HG02973 (cell line): ENCODE measurements around the gene CELF2.
"Not testable (repeated sequence)": the region's sequence is repeated elsewhere in the genome, so short reads cannot be mapped to it uniquely, and the experiment has no call there.

Source experiments
- ATAC-seq: cut with Tn5 transposase; IDR thresholded peaks from one replicate; pipeline ENCODE4 v1.9.1; 2021; ENCODE audit warnings: moderate library complexity; ENCODE audit not compliant: unreplicated experiment

CELF2 gene

DNA sequence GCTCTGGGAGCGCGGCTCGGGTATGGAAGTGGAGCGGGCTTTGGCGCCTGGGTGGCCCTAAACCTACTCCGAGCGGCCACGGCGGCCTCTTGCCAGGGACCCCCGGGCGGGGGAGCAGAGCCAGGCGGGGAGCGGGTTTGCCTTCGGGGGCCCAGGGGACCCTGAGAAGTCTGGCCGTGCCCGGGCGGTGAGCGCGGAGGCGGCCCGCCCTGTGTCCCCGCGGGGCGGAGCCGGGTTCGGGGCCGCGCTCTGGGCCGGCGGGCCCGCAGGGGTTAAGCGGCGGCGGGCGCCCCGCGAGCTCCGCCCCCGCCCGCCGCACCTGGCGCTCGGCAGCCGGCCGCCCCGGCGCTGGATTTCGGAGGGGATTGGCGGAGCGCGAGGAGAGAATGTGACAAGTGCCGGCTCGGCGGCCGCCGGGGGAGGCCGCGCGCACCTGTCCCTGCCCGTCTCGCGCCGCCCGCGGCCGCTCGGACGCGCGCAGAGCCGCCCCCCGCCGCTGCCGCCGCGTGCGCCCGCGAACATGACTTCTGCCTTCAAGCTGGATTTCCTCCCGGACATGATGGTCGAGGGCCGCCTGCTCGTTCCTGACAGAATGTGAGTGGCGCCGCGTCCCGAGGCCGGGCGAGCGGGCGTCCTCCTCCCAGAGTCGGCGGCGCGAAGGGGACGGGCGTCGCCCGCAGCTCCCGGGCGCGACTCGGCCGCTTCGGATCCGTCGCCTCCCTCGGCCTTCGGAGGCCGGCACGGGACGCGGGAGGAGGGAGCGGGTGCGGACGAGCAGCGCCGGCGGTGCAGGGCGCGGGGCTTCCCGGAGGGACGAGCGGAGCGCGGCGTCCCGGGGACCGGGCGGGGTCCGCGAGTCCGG, at the start of gene CELF2:
TSS of gene CELF2 (plus strand) at position 303 of the 862 bp plus-strand sequence. CDS start at position 521, 218 bp downstream.
- peak; percentile 69 for ATAC-seq

DNA sequence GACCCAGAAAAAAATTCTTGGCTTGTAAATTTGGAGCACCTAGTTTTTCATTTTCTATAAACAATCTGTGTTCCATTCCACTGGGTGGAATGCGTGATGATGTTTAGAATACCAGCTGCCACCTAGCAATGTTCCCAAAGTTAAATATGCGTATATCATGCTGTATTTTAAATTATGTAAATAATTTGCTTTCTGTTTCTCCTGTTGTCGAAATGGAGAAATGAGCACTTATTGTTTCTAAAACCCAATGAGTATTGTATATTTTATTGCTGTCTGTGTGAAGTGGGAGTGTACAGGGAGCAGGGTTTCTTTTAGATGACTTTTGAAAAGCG, 49.4 kb upstream of the CELF2 start:
- ATAC-seq = no peak

DNA sequence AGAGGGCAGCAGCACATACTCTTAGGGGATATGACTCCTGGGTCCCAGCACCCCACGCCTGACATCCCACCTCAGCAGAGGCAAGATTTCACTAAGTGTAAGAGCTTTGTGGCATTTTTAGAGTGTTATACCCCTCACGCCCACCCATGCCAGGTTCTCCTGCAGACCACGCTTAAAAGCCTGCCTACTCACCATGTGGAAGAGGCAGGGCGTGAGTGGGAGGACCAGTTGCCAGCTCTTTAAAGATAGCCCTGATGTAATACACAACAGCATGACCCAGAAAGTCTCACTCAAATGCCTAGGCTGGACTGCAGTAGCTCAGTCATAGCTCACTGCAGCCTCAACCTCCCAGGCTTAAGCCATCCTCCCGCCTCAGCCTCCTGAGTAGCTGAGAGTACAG, 44.4 kb upstream of the CELF2 start:
- ATAC-seq = no peak

- ATAC-seq = no peak
Measured at GRCh38 chr10:10975647-10976046, 42.0 kb upstream of the CELF2 start.

- no peak for ATAC-seq
Measured at GRCh38 chr10:10976652-10977051, 41.0 kb upstream of the CELF2 start.

- ATAC-seq = no peak
Measured at GRCh38 chr10:10977226-10977956, 40.3 kb upstream of the CELF2 start.

- no peak for ATAC-seq
Measured at GRCh38 chr10:10977978-10978377, 39.7 kb upstream of the CELF2 start.

DNA sequence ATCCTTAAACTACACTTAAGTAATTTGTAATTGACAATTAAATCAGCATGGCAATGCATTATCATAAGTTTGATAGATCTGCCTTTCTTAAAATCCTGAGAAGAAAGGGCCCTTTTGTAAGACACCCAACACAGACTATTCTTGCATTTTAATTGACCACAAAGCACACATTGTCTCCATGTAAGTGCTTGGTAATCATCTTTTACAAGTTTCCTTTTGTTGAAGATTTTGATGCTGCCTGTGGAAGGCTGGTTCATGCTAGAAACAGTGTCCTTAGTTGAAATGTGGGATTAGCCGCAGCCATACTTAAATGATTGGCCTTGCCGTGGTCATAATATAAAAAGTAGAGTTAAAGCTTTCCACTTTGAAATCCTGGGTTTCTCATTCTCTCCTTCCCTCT, 32.3 kb upstream of the CELF2 start:
- ATAC-seq = no peak

DNA sequence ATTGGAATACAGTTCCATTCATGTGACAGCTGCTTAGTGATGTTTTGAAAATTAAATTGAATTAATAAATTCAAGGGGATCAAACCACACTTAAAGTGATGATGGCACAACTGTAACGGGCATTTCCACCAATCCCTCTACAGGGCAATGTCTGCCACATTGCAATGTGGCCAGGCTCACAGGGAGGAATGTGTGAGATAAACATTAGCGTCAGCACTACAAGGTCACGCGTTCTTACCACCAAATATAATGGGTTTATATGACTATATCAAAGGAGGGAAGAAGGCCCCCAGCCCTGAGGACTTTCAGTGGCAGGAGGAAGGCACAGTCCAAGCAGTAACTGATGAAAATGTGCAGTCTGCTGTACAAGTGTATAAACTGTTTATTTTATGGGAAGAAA, 31.1 kb upstream of the CELF2 start:
- ATAC-seq = no peak

DNA sequence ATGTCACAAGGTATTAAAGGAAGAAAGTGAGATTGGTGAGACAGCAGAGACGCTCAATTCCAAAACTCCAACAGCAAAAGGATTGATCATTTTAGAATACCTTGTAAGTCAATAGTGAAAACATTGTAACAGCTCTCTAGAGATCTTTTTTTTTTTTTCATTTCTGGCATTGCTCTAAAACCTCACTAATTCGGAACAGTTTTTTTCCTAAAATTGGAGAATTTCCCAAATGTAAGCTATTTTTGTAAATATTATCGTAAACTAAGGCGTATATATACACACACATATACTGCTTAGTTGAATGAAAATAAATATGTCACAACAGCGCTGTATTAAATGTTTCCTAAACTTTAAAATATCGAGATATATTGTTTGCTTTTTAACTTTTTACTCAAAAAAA, 30.6 kb upstream of the CELF2 start:
- ATAC-seq = no peak

DNA sequence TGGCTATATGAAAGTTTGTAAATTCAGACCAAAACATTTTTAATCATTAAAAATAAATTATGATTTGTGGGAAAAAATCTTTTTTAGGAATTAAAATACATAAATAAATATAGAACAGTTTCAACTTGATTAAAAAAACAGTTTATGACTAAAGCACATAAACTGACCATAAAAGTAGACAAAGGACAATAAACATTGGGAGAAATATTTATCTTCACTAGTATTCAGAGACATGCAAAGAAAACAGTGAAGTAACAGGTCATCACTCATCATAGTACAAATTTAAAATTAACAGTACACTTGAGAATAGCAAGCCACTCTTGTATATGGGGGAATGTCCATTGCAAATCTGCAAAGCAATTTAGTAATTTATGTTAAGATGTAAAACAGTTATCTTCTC, 28.0 kb upstream of the CELF2 start:
- no peak for ATAC-seq

GRCh38 chr10:10991144-10991543, 26.5 kb upstream of the CELF2 start:
- no peak for ATAC-seq

- no peak for ATAC-seq
Measured at GRCh38 chr10:10992072-10992471, 25.6 kb upstream of the CELF2 start.

DNA sequence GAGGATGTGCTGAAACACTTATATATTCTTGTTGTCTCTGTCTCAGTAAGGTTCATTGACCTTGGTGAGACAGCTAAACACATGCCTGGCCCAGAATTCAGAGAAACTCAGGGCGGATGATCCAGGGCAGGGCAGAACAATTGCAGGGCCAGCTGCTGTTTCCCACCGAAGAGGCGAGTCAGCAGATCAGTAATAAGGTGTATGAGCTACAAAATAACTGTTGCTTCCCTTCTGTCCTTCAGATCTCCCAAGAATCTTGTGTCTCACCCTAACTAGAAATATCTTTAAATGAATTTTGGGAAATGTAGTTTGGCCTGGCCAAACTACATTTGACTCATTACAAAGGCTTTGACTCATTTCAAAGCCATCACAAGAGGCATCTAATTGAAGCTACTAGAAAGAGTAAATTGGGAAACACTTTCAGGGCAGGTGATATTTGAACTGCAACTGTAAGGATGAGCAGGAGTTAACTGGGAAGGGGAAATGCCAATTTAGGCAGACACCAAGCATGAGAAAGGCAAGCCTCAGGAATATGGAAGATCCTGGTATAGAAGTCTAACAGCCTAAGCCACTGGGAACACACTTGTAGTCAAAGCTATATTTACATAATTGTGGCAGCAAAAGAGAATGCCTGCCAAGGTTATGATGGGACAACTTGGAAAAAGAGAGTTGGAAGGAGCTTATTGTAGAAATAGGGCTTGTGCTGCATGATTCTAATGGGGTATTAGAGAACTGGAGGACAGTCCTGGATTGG, 24.5 kb upstream of the CELF2 start:
- ATAC-seq = no peak

- ATAC-seq = no peak
Measured at GRCh38 chr10:10993785-10994184, 23.9 kb upstream of the CELF2 start.

GRCh38 chr10:10994360-10994759, 23.3 kb upstream of the CELF2 start:
- no peak for ATAC-seq

DNA sequence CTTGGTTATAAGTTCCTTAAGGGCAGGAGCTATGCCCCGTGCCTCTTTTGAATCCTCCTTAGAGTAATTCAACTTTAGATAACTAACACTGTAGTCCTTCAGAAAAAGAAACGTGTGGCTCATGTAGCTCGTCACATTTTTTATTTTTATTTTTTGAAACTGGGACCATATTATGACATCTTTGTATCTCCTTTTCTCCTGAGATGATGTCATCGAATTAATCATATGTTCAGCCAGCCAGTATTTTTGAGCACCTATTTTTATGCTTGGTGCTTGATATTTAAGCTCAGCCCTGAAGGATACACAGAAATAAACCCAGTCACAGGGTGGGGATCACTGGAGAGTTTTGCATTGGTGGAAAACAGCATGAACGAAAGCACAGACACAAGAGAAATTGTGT, 22.6 kb upstream of the CELF2 start:
- no peak for ATAC-seq

DNA sequence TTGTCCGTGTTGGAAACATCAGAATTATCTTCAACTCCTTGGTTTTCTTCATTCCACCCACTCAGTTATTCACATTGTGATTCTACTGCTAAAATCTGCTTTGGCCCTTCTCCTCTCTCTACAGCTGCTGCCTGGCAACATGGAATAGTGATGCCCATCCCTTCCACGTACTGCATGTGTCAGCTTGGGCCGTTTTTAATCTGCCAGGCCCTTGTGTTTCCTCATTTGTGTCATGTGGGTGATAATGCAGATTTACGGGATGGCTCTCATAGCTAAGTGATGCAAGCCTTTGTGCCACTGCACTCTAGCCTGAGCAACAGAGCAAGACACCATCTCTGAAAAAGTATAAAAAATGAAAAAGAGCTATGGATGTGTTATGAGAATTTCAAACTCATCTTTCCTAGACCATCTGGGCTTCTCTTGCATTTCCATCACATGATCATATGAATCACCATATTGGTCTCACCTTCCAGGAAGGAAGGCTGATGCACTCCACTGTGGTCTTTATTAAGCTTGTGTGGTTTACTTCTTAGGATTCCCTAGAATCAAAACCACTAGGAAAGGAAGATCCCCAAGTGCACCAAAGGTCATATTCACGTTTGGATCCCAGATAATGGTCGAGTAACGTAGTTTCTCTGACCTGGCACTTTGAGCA, 20.6 kb upstream of the CELF2 start:
- no peak for ATAC-seq

DNA sequence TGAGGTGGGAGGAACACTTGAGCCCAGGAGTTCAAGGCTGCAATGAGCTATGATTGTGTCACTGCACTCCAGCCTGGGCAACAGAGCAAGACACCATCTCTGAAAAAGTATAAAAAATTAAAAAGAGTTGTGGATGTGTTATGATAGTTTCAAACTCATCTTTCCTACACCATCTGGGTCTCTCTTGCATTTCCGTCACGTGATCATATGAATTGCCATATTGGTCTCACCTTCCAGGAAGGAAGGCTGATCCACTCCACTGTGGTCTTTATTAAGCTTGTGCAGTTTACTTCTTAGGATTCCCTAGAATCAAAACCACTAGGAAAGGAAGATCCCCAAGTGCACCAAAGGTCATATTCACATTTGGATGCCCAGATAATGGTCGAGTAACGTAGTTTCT, 18.2 kb upstream of the CELF2 start:
- ATAC-seq = not testable (repeated sequence)

- no peak for ATAC-seq
Measured at GRCh38 chr10:11002485-11002884, 15.2 kb upstream of the CELF2 start.

DNA sequence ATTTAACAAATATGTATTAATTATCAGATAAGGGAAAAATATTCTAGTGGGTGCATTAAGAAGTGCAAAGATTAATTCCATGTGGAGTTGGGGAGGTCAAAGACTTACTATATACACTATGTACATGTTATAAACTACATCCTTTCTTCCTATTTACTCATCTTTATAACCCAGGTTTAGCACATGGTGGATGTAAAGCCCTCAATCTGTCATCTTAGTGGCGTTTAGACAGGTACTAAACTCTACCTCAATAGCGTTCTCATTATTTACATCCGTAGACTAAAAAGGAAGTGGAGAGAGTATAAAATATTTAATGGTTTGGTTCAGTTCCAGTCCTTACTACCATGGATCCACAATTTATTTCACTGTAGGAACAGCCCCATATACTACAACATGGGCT, 14.8 kb upstream of the CELF2 start:
- no peak for ATAC-seq
